Heart left ventricle (tissue), 16 donors: Measurements from ENCODE around the gene C1orf159. TPM values are rescaled to one million over a fixed set of nuclear protein-coding genes. Genes with fewer than 3 reads are reported as not detected.

Source experiments
- ATAC-seq, 4 donors: fragments of 200-7000 bp; cut with Tn5 transposase; one replicate each; pipeline ENCODE4 v1.9.1; 2020 to 2022; ENCODE audit warnings: moderate library complexity in 4 of 4, mild to moderate bottlenecking in 3 of 4, moderate number of reproducible peaks in 1 of 4
- DNase-seq, 5 donors: peaks; one replicate each; pipeline ENCODE4 v3.0.0-alpha.2; 2020
- H3K27ac ChIP-seq, 12 donors: fragments of 200-600 bp; sonication (generic) in 4 of 12; one replicate each; pipeline versions ENCODE4 v1.5.0 to v1.8.0; 2016 to 2022; ENCODE audit warnings: mild to moderate bottlenecking in 2 of 12
- H3K27me3 ChIP-seq, 9 donors: fragments of 200-600 bp; sonication (generic) in 2 of 9; one replicate each; pipeline versions ENCODE4 v1.5.1 to v1.8.0; 2016 to 2022; ENCODE audit warnings: mild to moderate bottlenecking in 3 of 9
- H3K36me3 ChIP-seq, 9 donors: fragments of 200-600 bp; sonication (generic) in 2 of 9; one replicate each; pipeline versions ENCODE4 v1.5.0 to v1.8.0; 2018 to 2022; ENCODE audit warnings: mild to moderate bottlenecking in 2 of 9
- H3K4me1 ChIP-seq, 12 donors: fragments of 200-600 bp; sonication (generic) in 4 of 12; one replicate each; pipeline versions ENCODE4 v1.5.0 to v1.8.0; 2016 to 2022; ENCODE audit warnings: mild to moderate bottlenecking in 3 of 12
- H3K4me3 ChIP-seq, 12 donors: fragments of 200-600 bp; sonication (generic) in 4 of 12; one replicate each; pipeline versions ENCODE4 v1.5.0 to v1.8.0; 2017 to 2022; ENCODE audit warnings: mild to moderate bottlenecking in 9 of 12, moderate library complexity in 4 of 12
- H3K9me3 ChIP-seq, 12 donors: fragments of 200-600 bp; sonication (generic) in 4 of 12; one replicate each; pipeline versions ENCODE4 v1.5.0 to v1.8.0; 2016 to 2022; ENCODE audit warnings: mild to moderate bottlenecking in 1 of 12
- CTCF ChIP-seq, 12 donors: fragments of 200-600 bp; sonication (generic) in 4 of 12; IDR thresholded peaks; one replicate each; pipeline versions ENCODE4 v1.5.0 to v1.8.0; 2018 to 2022; ENCODE audit warnings: antibody characterized with exemption in 12 of 12, mild to moderate bottlenecking in 5 of 12
- POLR2A ChIP-seq, 2 donors: fragments of 450-650 bp; IDR thresholded peaks; one replicate each; pipeline ENCODE4 v1.6.1; 2017; ENCODE audit warnings: antibody characterized with exemption in 2 of 2, mild to moderate bottlenecking in 2 of 2, moderate library complexity in 2 of 2
- WGBS, 4 donors: extraction: QIAGEN DNeasy Blood & Tissue Kit in 2 of 4; methylation state at CpG; one replicate each; pipeline versions ENCODE4 v1.1.5 to v1.1.7; 2013 to 2018; 5-methylcytosine and 5-hydroxymethylcytosine counted together
- intact Hi-C, 10 donors: fragments of 100-400 bp; cut with DNase I; formaldehyde crosslinking; loops; one replicate each; pipeline versions ENCODE4 v1.11.1 to v1.14.2; 2022
- polyA plus RNA-seq, 2 donors: library from polyadenylated mRNA; stranded (reverse); fragments of 200-250 nt; gene quantifications; one replicate each; pipeline ENCODE4 v1.2.3, GENCODE V29; 2013
- total RNA-seq, 9 donors: library from RNA; depleted of rRNA in 2 of 9; stranded (reverse); fragments of >200 nt in 2 of 9; fragmentation: NEBNext Ultra II Directional in 3 of 9; extraction: Animal tissue kit (Norgen Biotek cat#: 25700) in 3 of 9; gene quantifications; one replicate each; pipeline versions ENCODE4 v1.1.0 to v1.2.4, GENCODE V29; 2016 to 2023
- donor health status: ischemic (EF 13 %, LVEDD 7.1; RV severe dilation, severe dysfunction).
- donor health status: healthy with polysubstance abuse.
- donor health status: DM: no; HTN: yes; CAD: no.
- donor health status: DM: no; HTN: no; CAD: no.
- donor health status: ischemic (EF 25% LVEDD 6.9; RV normal size, moderate dysfunction).
- donor health status: ischemic (EF 25% LVEDD 5.7; RV mildly dilated, moderate dysfunction).
- donor health status: healthy.
- donor health status: DM: yes; HTN: yes; CAD: no.
- donor health status: ischemic (EF 35%, LVEDD 5.7; RV mildly dilated, moderate dysfunction).
- donor health status: nonischemic (EF 11% LVEDD 7.7; RV severe dilation, severe dysfunction).
- donor health status: DM: yes; HTN: yes; CAD: no.
- donor health status: PGD.
- donor health status: ischemic (EF 29% LVEDD 5.4; RV normal size, mild dysfunction).
- donor health status: nonischemic (EF 23%, LVEDD 6.1; RV moderate dilation, normal function).

C1orf159 gene
- total and polyA plus RNA-seq, 11 donors = 3.7 to 7.2 (median 4.4) TPM

GRCh38 chr1:1073743-1074587, 41.9 kb downstream of the C1orf159 start, which contains the start of gene RNF223:
Gene RNF223 (minus strand): TSS chr1:1074306. CDS start chr1:1072566, 1,740 bp downstream.
- peak in 3 of 5 donors; percentile 18 to 48 (median 23) for DNase-seq
- H3K9me3 ChIP-seq = no peaks in the 10 kb centered on the region
- intact Hi-C loops = no loop called here
- ATAC-seq = peak in 2 of 4 donors; percentile 8 to 15
- H3K4me3 ChIP-seq = no peak within 1 kb of the TSS
- H3K36me3 ChIP-seq = no peaks in the 10 kb centered on the region
- 61 to 74% (median 68%) methylated on average over 16 to 35 of the region's 35 CpGs for WGBS, 4 donors
- H3K27ac ChIP-seq = no peak within 1 kb of the TSS
- TF ChIP-seq CTCF (IDR thresholded peaks at IDR 0.05) (no peak), POLR2A (IDR thresholded peaks at IDR 0.05) (no peak)
- H3K27me3 ChIP-seq = peaks cover 0 to 60% (median 24%) of the 10 kb centered on the region in 9 donors
- peaks cover 0 to 9% (median 6%) of the 10 kb centered on the region in 12 donors for H3K4me1 ChIP-seq

- intact Hi-C loops = no loop called here
- Histone ChIP-seq H3K27ac (no peak overlapping the region), H3K4me3 (no peak overlapping the region), H3K36me3 (no peaks in the 10 kb centered on the region), H3K9me3 (no peaks in the 10 kb centered on the region), H3K27me3 (peaks cover 0 to 69% (median 29%) of the 10 kb centered on the region in 9 donors), H3K4me1 (peaks cover 0 to 18% (median 9%) of the 10 kb centered on the region in 12 donors)
- WGBS, 4 donors = 81 to 87% (median 83%) methylated on average over 15 to 28 of the region's 28 CpGs
- ATAC-seq (no peak), DNase-seq (peak in 2 of 5 donors; percentile 14 to 56)
- TF ChIP-seq POLR2A (IDR thresholded peaks at IDR 0.05) (no peak), CTCF (IDR thresholded peaks at IDR 0.05) (no peak)
Measured at GRCh38 chr1:1072849-1073742, 42.8 kb downstream of the C1orf159 start.

- Histone ChIP-seq H3K9me3 (no peaks in the 10 kb centered on the region), H3K27me3 (peaks cover 0 to 76% (median 36%) of the 10 kb centered on the region in 9 donors), H3K27ac (no peak overlapping the region), H3K36me3 (no peaks in the 10 kb centered on the region), H3K4me1 (peaks cover 0 to 19% (median 9%) of the 10 kb centered on the region in 12 donors), H3K4me3 (no peak overlapping the region)
- DNase-seq (peak in 1 of 5 donors; percentile 17), ATAC-seq (no peak)
- 45 to 79% (median 74%) methylated on average over 10 to 21 of the region's 21 CpGs for WGBS, 4 donors
- TF ChIP-seq CTCF (IDR thresholded peaks at IDR 0.05) = no peak
- TF ChIP-seq POLR2A (IDR thresholded peaks at IDR 0.05) = no peak
- intact Hi-C loops = no loop called here
Measured at GRCh38 chr1:1072299-1072848, 43.5 kb downstream of the C1orf159 start.
